Brain microvascular endothelial cell (primary cell): Measurements from ENCODE around the gene SPOCD1.
A peak's percentile ranks its signal among the peaks of the same experiment; 100 is the strongest.

Experiments used
- DNase-seq: peaks from one replicate; pipeline ENCODE4 v3.0.0-alpha.2; 2020
- H3K27ac ChIP-seq: fragments of 250-450 bp; sonication (Bioruptor Pico); 2 replicates; pipeline ENCODE4 v1.5.1; 2020; ENCODE audit warnings: mild to moderate bottlenecking, moderate library complexity
- H3K27me3 ChIP-seq: fragments of 250-450 bp; sonication (Bioruptor Pico); replicated peaks from 2 replicates; pipeline ENCODE4 v1.5.1; 2020; ENCODE audit warnings: mild to moderate bottlenecking
- H3K36me3 ChIP-seq: fragments of 250-450 bp; sonication (Bioruptor Pico); replicated peaks from 2 replicates; pipeline ENCODE4 v1.5.1; 2020; ENCODE audit warnings: mild to moderate bottlenecking
- H3K4me3 ChIP-seq: 2 replicates; pipeline ENCODE4 v1.5.1; 2011; ENCODE audit warnings: low read depth, mild to moderate bottlenecking, control low read depth, low read length, moderate library complexity
- CTCF ChIP-seq: IDR thresholded peaks from 2 replicates; pipeline ENCODE4 v1.5.1; 2011; ENCODE audit warnings: low read depth, mild to moderate bottlenecking, moderate library complexity, low read length, control low read depth, inconsistent platforms; ENCODE audit errors: missing control alignments
- in situ Hi-C: cut with HindIII; loops from 2 replicates; pipeline ENCODE4 v1.10.0; 2017; ENCODE audit warnings: low sequenced_read_pairs, low pct_ligation_motif_present

Gene SPOCD1

GRCh38 chr1:31765516-31765915, 50.3 kb downstream of the SPOCD1 start:
- Histone ChIP-seq H3K27me3 (no peaks in the 10 kb centered on the region), H3K4me3 (no peak overlapping the region), H3K36me3 (no peaks in the 10 kb centered on the region), H3K27ac (no peak overlapping the region)
- no peak for TF ChIP-seq CTCF
- DNase-seq, result no peak
- in situ Hi-C loops, result no loop called here

- no peaks in the 10 kb centered on the region for H3K27me3 ChIP-seq
- H3K4me3 ChIP-seq, result no peak overlapping the region
- H3K36me3 ChIP-seq, result no peaks in the 10 kb centered on the region
- H3K27ac ChIP-seq, result no peak overlapping the region
- no peak for DNase-seq
- in situ Hi-C loops, result no loop called here
- TF ChIP-seq CTCF, result peak; percentile 70
Observed at GRCh38 chr1:31765041-31765467, 50.8 kb downstream of the SPOCD1 start.

- Histone ChIP-seq H3K27ac (no peak within 1 kb of the TSS), H3K4me3 (peak within 1 kb of the TSS; percentile 56), H3K27me3 (no peaks in the 10 kb centered on the region), H3K36me3 (no peaks in the 10 kb centered on the region)
- TF ChIP-seq CTCF, result peak; percentile 15
- in situ Hi-C loops, result no loop called here
- DNase-seq, result no peak
Observed at GRCh38 chr1:31764312-31765040, 51.3 kb downstream of the SPOCD1 start, which contains the start of gene ADGRB2. TSS of gene ADGRB2 (minus strand) at chr1:31764340. CDS start at chr1:31757221, 7,119 bp downstream.

GRCh38 chr1:31763671-31764311, 52.0 kb downstream of the SPOCD1 start:
- in situ Hi-C loops, result no loop called here
- DNase-seq, result no peak
- no peak overlapping the region for H3K27ac ChIP-seq

GRCh38 chr1:31762726-31763670, 52.8 kb downstream of the SPOCD1 start:
- peak overlapping the region; percentile 56 for H3K4me3 ChIP-seq
- in situ Hi-C loops, result no loop called here
- DNase-seq, result no peak

More at GRCh38 chr1:31763671-31764311, 52.0 kb downstream of the SPOCD1 start:
- Histone ChIP-seq H3K27me3 (no peaks in the 10 kb centered on the region), H3K4me3 (peak overlapping the region; percentile 56), H3K36me3 (no peaks in the 10 kb centered on the region)
- no peak for TF ChIP-seq CTCF

More at GRCh38 chr1:31762726-31763670, 52.8 kb downstream of the SPOCD1 start:
- no peak overlapping the region for H3K27ac ChIP-seq
- H3K27me3 ChIP-seq, result no peaks in the 10 kb centered on the region
- H3K36me3 ChIP-seq, result no peaks in the 10 kb centered on the region
- TF ChIP-seq CTCF, result peak; percentile 58
